NCI-H460 (cell line): ENCODE results near the gene XKR8. TPM values are rescaled to one million over a fixed set of nuclear protein-coding genes. Genes with fewer than 3 reads are reported as not detected.

ENCODE experiments used
- DNase-seq: peaks from one replicate; pipeline ENCODE4 v3.0.0-alpha.2; 2016; ENCODE audit warnings: low read depth; ENCODE audit errors: extremely low read depth
- total RNA-seq: library from RNA; depleted of rRNA; stranded (reverse); fragments of >200 nt; shearing (Covaris generic); gene quantifications from 2 replicates; pipeline ENCODE4 v1.2.3, GENCODE V29; 2014

The XKR8 gene
- total RNA-seq, 1 experiment from 2014 or later: 1.9 TPM

DNA sequence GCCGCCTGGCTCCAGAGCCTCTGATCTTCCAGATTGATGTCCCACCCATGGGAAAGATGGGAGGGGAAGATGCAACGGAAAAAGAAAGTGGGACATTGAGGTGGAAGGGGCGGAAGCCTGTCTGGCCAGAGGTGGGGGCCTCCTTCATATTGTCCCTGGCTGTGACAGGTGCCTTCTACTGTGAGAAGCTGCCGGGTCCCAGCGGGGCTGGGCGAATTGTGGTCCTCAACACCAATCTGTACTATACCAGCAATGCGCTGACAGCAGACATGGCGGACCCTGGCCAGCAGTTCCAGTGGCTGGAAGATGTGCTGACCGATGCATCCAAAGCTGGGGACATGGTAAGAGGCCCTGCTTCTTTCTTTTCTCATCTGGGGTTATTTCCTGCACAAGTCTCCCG lies 5.6 kb upstream of the XKR8 start:
- DNase-seq: no peak

DNA sequence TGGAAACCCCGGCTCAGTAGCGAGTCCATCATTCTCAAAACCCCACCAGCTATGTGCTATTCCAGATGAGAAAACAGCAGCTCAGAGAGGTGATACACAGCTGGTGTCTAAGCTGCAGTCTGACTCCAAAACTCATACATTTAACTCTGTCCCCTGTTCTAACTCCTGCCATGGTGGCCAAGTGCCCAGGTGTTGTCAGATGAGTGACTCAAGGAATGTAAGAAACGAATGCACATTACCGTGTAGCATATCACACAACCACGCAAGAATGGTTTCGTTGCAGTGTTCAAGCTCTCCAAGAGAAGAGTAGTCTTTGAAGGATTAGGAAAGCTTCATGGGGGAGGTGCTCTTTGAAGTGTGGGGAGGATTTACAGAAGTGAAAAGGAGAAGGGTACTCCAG lies 4.7 kb upstream of the XKR8 start:
- no peak for DNase-seq

DNA sequence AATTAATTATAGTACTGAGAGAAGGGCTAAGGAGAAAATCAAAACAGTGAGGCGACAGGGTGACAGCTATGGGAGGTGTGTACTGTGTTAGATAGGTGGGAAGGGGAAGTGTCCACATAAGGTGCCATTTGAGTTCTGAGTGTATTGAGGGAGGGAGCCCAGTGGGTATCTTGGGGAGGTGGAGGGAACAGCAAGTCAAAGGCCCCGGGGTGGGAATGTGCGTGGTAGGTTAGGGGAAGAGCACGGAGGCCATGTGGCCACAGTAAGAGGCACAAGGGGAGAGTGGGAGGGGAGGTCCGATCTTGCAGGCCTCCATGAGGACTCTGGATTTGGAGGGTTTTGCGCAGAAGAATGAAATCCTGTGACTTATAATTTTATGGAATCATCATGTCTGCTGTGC lies 3.0 kb upstream of the XKR8 start:
- no peak for DNase-seq

DNA sequence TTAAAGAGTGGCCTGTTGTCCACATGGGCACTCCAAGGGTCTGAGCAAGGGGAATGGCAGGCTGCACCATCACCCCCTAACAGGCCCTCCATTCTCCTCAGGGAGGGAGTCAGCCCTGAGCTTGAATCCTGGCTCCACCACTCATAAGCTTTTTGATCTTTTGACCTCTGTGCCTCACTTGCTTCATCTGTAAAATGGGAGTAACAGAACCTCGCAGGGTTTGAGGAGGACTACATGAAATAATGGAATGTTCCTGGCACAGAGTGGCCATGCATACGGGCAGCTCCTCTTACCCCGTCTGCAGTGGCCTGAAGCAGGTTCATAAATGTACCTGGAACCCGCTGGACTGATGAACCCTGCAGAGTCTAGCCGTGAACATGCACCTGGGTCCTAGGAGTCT lies 2.1 kb upstream of the XKR8 start:
- DNase-seq: no peak

DNA sequence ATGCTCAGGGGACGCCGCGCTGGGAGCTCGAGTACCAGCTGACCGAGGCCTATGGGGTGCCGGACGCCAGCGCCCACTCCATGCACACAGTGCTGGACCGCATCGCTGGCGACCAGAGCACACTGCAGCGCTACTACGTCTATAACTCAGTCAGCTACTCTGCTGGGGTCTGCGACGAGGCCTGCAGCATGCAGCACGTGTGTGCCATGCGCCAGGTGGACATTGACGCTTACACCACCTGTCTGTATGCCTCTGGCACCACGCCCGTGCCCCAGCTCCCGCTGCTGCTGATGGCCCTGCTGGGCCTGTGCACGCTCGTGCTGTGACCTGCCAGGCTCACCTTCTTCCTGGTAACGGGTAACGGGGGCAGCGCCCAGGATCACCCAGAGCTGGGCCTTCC lies 1.3 kb upstream of the XKR8 start:
- DNase-seq: no peak

DNA sequence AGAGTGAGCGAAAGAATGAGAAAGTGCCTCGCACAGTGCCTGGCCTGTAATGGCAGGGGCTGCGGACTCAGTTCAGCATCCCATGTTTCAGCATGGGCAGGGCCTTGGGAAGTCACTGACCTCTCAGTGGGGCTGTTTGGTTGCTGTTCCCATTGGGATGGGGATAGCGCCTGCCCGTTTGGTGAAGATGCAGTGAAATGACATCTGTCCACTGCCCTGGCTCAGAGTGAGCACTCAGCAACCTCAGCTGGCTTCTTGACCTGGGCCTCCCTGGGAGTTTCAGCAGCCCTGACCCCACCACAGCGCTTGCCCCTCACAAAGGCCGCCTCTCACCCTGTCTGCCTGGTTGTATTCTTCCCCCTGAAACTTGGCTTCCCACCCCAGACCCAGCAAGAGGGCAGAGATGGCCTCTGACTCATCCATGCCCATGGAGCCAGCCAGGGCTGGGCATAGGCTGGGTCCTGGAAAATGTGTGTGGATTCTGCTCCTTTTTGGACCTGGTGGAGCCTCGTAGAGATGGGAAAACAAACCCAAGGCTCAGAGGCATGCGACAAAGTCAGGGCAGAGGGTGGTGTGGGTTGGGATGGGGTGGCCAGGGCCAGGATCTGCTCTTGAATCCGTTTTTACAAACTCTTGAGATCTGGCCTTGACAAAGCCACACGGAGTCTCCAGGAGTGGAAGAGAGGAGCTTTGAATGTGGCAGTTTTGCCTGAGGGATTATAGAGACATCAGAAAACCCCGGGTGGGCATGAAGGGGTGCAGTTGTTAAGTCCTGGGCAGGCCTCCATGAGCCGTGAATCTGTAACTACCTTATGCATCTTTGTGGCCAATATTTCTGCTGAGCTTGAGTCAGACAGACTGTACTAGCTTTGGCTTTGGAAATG lies 1.2 kb downstream of the XKR8 start:
- no peak for DNase-seq

DNA sequence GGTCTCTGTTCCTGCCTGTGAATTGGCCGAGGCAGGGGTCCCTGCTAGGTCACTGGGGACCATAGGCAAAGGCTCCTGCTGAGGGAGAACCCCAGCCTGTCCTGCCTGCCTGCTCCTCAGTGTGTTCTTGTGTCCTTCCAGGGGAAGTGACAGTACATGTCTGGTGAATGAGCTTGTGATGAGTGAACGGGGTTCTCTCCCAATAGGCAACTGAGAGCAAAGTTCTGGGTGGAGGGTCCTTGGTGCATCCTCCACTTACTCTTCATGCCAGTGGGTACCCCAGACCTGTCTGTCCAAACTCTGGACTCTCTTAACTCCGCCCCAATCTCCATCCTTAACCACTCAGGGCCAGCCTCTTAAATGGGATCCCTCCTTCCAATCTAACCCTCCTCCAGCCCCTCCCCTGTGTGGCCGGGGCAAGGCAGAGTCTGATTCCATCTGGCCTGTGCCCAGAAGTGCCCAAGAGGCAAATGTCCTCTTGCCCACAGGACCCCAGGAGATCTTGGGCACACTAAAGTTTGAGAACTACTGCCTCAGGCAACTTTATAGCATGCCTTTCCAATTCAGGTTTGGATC lies 2.0 kb downstream of the XKR8 start:
- DNase-seq: no peak

DNA sequence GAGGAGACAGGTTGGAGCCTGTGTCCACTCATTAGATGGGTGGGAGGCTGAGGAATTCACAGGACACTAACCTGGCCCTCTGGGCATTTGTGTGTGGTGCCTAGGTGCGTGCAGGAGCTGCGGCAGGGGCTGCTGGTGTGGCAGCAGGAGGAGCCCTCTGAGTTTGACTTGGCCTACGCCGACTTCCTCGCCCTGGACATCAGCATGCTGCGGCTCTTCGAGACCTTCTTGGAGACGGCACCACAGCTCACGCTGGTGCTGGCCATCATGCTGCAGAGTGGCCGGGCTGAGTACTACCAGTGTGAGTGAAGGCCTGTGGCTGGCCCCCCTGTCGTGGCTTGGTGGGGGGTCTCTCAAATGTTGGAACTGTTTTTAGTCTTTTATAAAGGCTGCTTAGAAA lies 3.6 kb downstream of the XKR8 start:
- DNase-seq: no peak

DNA sequence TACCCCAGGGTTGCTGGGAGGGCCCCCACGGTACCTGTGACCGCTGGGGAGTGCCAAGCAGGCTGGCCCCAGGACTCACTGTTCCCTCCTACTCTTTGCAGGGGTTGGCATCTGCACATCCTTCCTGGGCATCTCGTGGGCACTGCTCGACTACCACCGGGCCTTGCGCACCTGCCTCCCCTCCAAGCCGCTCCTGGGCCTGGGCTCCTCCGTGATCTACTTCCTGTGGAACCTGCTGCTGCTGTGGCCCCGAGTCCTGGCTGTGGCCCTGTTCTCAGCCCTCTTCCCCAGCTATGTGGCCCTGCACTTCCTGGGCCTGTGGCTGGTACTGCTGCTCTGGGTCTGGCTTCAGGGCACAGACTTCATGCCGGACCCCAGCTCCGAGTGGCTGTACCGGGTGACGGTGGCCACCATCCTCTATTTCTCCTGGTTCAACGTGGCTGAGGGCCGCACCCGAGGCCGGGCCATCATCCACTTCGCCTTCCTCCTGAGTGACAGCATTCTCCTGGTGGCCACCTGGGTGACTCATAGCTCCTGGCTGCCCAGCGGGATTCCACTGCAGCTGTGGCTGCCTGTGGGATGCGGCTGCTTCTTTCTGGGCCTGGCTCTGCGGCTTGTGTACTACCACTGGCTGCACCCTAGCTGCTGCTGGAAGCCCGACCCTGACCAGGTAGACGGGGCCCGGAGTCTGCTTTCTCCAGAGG lies 6.8 kb downstream of the XKR8 start:
- DNase-seq: no peak

DNA sequence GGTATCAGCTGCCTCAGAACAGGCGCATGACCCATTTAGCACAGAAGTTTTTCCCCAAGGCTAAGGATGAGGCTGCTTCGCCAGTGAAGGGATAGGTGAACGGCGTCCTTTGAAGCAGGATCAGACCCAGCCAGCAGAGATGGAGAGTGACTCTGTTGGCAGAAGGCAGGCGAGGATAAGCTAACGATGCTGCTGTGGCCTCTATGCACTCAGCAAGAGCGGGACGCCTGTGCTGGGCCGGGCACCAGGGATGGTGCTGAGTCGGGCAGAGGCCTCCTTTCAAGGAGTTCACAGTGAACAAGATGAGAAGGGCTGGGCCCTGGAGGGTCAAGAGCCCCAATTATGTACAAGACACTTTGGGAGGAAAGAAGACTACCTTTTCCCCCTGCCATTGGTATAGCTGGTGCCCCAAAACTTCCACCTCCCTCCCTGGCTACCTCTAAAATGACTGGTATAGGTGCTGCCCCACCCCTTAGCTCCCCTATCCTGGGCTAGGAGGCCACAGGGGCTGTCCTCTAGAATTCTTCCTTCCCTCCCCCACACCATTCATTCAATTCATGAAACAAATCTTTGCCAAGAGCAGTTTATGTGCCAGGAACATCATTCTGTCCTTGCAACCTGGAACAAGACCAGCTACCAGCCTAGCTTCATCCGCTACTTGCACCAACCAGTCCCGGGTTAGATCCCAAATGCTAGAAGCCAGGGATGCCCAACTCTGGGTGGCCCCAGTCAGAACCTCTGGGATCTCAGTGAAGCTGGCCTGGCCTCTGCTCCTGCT lies 7.5 kb downstream of the XKR8 start:
- DNase-seq: no peak

DNA sequence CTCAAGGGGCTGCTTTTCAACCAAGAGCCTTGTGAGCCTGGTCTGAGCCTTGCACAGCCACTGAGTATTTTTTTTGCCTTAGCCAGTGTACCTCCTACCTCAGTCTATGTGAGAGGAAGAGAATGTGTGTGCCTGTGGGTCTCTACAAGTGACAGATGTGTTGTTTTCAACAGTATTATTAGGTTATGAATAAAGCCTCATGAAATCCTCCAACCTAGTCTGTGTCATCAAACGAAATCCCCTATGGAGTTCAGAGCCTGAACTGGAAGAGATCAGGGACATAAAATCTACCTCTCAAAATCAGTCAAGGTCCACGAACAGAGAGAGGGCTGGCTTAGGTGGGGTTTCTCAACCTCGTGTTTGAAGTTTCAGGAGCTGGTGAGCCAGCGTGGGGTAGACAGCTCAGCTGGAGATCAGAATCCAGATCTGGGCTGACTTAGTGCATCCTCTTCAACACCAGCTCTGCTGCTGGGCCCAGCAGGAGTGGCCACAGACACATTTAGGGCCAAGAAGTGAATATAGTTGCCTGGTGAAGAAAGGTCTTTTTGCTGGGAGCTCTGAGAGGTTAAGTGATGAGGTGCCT lies 8.2 kb downstream of the XKR8 start:
- DNase-seq: no peak

DNA sequence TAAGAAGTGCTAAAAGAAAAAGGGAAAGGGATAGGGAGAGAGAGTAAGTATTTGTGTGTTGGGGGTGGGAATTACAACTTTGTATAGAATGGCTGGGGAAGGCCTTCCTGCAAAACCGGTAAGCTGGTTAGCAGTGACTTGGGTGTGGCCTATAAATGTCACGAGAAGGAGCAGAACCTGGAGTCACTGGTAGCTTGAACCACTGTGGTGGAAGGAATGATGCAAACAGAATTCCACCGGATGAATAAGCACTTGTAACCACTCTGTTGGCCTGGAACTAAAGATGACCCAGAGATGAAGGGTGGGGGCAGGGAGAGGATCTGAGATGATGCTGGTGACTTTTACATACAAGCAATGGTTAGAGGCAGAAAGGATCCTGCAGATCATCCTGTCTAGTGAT lies 8.9 kb downstream of the XKR8 start:
- peak; percentile 17 for DNase-seq

DNA sequence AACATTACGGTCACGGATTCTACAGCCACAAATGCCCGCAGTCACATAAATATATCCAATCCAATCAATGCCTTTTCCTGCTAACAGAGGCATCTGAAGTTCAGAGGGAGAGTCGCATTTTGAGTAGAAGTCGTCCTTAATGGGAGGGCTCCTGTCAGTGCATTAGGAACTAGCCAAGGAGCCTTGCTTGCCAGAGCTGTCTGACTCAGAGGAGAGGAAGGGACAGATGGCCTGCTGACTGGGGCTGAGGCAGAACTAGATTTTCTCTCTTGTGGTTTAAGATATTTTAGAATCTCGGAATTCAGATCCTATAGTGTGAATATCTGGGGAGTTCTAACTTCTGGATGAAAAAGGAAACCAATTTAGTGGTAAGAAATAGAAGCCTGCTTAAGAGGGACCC lies 10.6 kb downstream of the XKR8 start:
- DNase-seq: no peak

DNA sequence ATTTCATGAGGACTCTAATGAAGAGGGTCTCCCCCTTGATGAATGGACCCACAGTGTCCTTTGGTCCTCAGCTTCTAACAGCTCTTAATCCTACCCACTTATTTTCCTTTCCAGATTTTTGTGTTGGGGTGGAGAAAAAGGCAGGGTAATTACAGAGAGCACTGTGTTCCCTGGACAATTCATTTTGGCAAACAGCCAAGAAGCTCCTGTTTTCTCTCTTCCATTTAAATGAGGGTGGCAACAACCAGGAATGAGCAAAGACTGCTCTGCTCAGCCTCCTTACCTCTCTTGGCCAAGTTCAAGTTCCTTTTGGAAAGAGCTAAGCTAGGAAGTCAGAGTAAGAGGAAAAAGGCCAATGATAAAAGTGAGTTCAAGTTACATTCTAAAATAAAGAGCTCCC lies 11.9 kb downstream of the XKR8 start:
- DNase-seq: no peak

DNA sequence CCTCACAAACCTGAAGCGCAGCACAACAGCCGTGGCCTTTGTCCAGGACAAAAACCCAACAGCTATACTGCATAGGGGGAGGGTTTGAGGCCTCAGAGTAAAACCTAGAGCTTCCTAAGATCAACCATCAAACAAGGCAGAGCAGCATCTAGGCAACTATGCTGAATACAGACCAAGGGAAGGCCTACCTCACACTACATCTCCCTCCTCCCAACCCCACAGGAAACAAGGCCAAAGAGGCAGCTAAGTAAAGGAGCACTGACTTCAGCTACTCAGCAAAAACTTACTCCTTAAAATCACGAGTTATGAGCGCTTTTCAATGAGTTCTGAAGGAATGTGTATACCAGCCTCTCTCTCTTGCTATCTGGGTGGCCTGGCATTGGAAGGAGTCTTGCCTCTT lies 12.4 kb downstream of the XKR8 start:
- DNase-seq: no peak

DNA sequence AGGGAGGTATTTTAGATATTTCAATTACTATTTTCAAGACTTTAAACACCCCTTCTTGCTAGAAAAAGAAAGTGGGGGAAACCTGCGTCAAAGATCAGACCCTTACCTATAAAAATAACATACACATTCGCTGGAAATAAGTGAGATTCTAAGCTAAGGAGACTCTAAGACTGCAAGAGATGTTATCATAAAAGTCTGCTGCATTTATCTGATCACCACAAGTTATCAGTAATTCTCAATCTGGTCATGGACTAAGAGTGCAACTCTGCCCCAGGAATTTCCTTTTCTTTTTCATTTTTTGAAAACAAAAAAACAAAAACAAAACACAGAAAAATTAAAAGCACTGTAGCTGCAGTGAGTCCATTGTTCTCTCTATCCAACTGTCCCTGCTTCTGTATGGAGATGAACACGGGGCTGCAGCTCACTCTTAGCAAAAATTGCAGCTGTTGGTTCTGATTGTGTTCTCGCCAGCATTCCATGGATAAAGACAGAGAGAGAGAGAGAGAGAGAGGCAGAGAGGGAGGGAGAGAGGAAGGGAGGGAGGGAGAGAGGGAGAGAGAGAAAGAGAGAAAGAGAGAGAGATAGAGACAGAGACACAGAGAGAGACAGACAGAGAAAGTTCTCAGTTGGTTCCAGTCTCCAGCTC lies 14.1 kb downstream of the XKR8 start:
- DNase-seq: no peak

DNA sequence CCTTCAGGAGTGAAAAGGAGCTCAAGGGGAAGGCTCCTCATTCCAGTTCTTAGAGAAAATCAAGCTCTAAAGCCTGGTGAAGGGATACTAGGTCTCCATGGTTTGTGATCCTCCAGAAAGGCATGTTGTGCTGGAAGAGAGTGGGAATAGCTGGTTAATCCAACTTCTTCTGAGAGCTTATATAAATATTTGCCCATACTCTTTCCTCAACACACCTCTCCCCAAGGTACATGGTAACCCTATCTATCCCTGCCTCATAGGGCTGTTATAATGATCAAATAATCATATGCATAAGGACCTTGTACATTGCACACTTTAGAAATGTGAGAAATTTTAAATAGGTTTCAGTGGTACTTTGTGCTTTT lies 14.6 kb downstream of the XKR8 start:
- DNase-seq: no peak

DNA sequence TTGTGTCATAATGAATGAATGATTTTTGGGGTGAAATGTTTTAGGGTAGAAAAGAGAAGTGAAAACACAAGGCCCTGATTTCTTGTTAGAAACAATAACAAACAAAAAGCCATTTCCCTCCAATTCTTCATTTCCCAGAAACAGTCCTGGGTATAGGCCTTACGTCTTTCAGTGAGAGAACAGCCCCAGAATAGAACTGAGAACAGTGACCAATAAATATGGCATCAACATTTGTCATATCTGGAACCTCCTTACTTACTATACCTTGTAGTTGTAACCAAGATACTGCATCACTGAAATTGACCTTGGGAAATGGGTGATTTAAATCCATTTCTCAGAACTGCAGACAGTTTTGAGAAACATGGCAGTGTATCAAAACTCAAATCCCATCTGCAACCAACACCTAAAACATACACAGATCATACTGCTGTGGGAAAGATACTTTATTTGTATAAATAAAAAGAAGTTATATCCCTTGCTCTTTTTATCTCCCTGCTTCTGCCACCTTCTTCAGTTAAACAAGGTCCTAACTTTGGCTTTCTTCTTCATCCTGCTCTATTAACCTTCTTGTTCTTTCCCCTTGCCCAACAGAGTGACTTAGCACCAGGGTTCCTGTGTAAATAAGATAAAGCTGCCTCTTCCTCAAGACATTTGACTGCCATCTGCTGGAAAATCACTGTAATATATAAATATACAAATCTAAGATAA lies 19.5 kb downstream of the XKR8 start:
- peak; percentile 54 for DNase-seq

DNA sequence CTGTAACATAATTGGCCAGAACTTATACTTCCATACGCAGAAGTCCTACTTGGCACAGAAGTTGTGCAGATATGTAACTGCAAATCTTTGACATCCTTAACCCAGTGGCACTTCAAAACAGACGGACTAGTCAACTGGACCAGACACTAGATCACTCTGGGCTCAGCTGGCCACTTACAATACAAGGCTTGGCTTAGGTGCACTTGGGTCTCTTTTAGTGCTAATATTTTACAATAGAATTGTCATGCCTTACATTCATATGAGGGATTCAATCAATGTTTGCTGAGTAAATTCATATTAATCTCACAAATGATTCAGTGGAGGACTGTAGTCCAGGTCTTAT lies 20.1 kb downstream of the XKR8 start:
- DNase-seq: no peak
